Suprapubic skin (tissue), 4 donors: ENCODE results near the gene ENPP1.

ENCODE experiments used
- CTCF ChIP-seq, 2 donors: fragments of 200-600 bp in 1 of 2; fragments of 450-650 bp in 1 of 2; sonication (generic) in 1 of 2; IDR thresholded peaks; one replicate each; pipeline ENCODE4 v1.5.1; 2016 to 2019; ENCODE audit warnings: antibody characterized with exemption in 2 of 2, mild to moderate bottlenecking in 1 of 2, moderate library complexity in 1 of 2
- POLR2A ChIP-seq, 2 donors: fragments of 450-650 bp; IDR thresholded peaks; one replicate each; pipeline ENCODE4 v1.6.1; 2017; ENCODE audit warnings: antibody characterized with exemption in 2 of 2, mild to moderate bottlenecking in 2 of 2, moderate library complexity in 2 of 2
- POLR2AphosphoS5 ChIP-seq, 3 donors: sonication (generic); formaldehyde crosslinking; IDR thresholded peaks; one replicate each; pipeline ENCODE4 v1.6.1; 2017; ENCODE audit warnings: antibody characterized with exemption in 3 of 3

GRCh38 chr6:131787079-131787478 is 20.7 kb upstream of the ENPP1 start:
- TF ChIP-seq POLR2AphosphoS5 (IDR thresholded peaks at IDR 0.05) (no peak), CTCF (IDR thresholded peaks at IDR 0.05) (no peak), POLR2A (IDR thresholded peaks at IDR 0.05) (no peak)
